Femur (tissue), 1 donor: Measurements from ENCODE around the gene NFATC3.
"Not testable (repeated sequence)": the region's sequence is repeated elsewhere in the genome, so short reads cannot be mapped to it uniquely, and the experiment has no call there.

Experiments
- DNase-seq: peaks from one replicate; pipeline ENCODE4 v3.0.0-alpha.2; 2017

NFATC3 gene

DNA sequence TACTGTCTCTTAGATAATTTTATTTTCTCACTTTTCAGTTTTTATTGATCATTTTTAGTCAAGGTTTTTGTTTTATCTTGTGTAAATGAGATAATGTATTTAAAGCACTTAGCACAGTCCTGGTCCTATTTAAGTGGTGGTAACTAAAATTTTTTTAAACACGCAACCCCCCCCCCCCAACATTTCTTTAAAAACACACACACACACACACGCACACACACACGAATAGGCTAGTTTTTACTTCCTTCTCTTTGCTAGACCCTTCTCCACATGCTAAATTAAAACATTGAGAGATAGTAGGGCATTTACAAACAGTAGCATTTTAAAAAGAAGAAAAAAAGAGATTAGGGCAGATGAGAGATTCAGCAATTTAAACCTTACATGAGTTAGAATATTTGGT lies 5.0 kb downstream of the NFATC3 start:
- no peak for DNase-seq

DNA sequence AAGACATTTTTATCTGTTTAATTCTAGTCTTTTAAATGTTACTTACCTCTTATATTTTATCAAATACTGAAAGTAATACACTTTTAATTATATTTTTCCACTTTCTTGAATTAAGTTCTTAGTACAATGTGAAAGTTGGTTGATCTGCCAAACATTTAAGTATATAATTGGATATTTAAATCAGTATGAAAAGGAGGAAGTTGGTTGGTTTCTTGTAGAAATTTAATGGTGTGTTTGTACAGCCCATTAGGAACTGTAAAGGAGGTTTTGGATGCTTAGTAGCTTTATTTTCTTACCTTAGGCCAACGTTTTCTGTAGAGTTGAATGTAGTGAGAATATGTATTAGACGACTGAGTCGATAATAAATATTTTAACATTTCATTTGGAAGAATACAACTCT lies 5.4 kb downstream of the NFATC3 start:
- no peak for DNase-seq

DNA sequence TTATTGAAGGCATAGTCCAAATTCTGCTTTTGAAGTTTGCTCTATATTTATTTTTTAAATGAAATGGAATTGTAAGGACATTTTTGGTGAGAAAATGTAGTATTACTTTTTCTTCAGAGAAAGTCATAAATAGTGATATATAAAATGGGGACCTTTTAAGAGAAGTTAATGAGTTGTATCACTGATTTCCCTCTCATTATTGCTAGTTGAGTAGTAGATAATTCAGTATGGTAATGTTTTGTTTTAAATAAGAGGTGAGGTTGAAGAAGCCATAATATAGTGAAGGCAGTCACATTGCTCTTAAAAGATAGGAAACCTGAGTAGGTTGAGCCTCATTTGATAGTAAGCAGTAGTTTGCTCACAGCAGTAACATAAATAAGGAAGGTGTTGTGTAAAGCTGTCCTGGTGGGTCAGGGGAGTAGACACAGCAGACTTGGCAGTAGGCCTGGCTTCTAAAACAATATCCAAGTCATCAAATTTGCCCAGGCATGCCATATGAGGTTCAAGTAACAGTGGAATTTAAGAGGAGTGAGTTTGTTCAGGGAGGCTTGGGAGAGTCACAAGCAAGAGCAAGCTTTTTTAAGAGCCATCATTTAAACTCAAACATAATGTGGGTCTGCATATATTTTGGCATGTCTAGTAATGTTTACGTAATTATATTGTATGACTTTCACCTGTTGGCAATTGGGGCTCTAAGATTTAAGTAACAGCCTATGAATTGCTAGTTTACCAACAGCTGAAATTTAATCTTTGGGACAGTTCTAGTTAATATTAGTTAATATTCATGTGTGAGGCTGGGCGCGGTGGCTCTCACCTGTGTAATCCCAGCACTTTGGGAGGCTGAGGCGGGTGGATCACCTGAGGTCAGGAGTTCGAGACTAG lies 6.5 kb downstream of the NFATC3 start:
- DNase-seq = no peak

DNA sequence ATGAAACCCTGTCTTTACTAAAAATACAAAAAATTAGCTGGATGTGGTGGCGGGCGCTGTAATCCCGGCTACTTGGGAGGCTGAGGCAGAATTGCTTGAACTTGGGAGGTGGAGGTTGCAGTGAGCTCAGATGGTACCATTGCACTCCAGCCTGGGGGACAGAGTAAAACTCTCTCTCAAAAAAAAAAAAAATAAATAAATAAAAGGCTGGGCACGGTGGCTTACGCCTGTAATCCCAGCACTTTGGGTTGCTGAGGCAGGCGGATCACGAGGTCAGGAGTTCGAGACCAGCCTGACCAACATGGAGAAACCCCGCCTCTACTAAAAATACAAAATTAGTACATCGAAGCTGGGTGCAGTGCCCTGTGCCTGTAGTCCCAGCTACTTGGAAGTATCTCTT lies 7.1 kb downstream of the NFATC3 start:
- DNase-seq = not testable (repeated sequence)

DNA sequence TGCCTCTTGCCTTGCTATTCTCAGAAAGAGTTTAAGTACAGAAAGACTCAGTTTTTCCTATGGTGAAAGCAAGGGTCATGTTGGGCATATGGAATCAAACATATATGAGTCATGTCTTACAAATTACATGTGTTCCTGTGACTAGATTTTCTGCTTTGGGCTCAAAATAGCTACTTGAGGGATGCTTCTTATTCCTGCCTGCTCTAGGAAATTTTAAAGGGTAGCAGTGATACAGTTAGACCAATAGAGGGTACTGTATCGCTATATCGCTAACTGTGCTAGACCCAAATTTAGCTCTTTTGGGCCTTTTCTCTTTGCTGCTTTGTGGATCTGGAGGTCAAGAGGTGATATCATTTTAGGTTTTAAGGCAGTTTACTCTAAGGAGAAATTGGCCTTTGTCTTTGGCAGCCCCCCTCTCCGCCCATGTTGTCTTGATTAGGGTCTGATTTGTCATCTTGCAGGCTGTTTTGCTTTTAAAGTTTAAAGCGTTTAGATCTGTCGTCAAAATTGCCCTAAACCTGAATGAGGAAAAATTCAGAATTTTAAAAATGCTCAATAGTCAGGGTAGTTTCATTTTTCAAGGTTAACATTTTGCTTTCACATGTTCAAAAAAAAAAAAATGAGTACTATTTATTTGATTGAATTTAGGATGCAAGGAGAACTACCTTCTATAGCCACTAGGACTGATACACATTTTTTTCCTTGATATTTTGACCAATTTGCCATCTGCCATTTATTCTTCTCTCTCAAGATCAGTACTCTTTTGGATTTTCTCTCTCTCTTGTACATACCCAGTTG lies 8.8 kb downstream of the NFATC3 start:
- no peak for DNase-seq

DNA sequence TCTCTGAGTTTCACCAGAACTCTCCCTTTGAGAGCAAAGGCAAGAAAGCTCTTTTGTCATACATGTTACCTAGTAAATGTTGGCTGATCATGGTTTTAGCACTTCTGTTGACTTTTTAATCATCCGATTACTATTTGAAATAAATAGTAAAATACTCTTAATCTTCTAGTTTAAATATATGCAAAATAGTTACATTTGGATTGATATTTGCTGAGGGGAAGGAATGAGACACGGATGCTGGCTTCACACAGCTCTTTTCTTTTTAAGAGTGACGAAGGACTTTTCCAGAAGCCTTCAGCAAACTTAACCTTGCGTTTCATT lies 9.4 kb downstream of the NFATC3 start:
- no peak for DNase-seq

DNA sequence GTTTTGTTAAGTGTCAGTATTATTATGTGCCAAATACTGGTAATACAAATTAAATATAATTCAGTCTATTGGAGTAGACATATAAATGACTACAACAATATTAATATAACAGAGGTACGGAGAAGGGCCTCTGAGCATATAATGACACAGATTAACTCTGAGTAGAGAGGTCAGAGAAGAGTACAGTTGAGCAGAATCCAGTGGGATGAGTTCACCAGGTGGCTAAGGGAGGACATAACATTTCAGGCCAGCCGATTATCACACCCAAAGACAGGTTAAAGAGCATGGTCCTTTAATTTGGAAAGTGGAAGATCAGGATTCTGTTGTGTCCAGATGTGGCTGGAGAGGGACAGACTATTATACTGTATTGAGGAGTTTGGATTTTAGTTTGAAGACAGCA lies 11.3 kb downstream of the NFATC3 start:
- no peak for DNase-seq

DNA sequence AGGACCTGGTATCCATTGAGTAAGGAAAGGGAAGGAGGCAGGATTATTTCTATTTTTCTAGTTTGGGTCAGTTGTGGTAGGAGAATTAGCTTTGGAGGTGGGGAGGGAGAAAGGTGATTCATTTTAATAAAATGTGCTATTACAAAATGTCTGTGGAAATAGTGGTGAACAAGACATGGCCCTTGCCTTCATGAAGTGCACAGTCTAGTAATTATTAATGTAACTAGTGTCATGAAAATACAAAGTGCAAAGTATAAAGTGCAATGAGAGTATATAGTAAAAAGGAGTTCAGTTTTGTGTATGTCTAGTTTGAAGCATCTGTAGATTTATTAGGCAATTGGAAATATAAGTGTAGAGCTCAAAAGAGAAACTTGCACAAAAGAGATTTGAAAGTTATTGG lies 11.9 kb downstream of the NFATC3 start:
- no peak for DNase-seq

DNA sequence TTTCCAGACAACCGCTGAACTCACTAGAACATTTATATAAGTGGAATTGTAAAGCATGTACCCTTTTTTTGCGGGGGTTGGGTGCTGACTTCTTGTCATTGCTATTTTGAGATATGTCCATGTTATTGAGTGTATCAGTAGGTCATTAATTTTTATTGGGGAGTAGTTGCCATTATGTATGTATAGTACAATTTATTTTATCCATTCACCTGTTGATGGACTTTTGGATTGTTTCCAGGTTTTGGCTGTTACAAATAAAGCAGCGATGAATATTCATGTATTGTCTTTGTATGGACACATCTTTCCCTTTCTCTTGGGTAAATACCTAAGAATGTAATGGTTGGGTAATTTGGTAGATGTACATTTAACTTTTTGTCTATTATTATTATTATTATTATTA lies 12.7 kb downstream of the NFATC3 start:
- no peak for DNase-seq

DNA sequence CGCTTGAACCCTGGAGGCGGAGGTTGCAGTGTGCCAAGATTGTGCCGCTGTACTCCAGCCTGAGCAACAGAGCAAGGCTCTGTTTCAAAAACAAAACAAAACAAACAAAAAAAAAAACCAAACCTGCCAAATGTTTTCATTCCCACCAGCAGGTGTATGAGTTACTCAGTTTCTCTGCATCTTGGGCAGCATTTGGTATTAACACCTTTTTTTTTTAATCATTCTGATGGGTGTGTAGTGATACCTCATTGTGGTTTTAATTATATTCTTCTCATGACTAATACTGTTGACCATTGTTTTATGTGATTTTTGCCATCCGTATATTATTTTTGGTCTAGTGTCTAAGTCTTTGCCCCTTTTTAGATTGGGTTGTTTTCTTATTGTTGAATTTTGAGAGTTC lies 15.3 kb downstream of the NFATC3 start:
- DNase-seq = no peak

DNA sequence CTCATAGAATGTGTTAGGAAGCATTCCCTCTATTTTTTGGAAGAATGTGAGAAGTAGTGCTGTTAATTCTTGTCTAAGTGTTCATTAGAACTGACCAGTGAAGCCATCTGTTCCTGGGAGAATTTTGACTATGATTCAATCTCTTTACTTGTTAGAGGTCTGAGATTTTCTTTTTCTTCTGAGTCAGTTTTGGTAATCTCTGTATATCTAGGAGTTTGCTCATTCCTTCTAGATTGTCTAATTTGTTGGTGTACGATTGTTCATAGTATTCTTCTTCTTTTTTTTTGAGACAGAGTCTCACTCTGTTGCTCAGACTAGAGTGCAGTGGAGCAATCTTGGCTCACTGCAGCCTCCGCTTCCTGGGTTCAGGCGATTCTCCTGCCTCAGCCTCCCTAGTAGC lies 20.4 kb downstream of the NFATC3 start:
- no peak for DNase-seq

DNA sequence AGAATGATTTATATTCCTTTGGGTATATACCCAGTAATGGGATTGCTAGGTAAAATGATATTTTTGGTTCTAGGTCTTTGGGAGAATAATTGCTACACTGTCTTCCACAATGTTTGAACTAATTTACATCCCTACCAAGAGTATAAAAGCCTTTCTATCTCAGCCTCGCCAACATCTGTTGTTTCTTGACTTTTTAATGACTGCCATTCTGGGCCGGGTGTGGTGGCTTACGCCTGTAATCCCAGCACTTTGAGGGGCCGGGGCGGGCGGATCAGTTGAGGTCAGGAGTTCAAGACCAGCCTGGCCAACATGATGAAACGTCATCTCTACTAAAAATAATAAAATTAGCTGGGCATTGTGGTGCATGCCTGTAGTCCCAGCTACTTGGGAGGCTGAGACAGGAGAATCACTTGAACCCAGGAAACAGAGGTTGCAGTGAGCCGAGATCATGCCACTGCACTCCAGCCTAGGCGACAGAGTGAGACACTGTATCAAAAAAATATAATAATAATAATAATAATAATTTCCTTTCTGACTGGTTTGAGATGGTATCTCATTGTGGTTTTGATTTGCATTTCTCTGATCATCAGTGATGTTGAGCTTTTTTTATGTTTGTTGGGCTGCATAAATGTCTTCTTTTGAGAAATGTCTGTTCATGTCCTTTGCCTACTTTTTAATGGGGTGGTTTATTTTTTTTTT lies 22.2 kb downstream of the NFATC3 start:
- not testable (repeated sequence) for DNase-seq

DNA sequence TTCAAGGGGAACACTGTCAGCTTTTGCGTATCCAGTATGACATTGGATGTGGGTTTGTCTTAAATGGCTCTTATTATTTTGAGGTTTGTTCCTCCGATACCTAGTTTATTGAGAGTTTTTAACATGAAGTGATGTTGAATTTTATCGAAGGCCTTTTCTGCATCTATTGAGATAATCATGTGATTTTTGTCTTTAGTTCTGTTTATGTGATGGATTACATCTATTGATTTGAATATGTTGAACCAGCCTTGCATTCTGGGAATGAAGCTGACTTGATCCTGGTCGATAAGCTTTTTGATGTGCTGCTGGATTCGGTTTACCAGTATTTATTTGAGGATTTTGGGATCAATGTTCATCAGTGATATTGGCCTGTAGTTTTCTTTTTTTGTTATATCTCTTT lies 24.0 kb downstream of the NFATC3 start:
- not testable (repeated sequence) for DNase-seq

DNA sequence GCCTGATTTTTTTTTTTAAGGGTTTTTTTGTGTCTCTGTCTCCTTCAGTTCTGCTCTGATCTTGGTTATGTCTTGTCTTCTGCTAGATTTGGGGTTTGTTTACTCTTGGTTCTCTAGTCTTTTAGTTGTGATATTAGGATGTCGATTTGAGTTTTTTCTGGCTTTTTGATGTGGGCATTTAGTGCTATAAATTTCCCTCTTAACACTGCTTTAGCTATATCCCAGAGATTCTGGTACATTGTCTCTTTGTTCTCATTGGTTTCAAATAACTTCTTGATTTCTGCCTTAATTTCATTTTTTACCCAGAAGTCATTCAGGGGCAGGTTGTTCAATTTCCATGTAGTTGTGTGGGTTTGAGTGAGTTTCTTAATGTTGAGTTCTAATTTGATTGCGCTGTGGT lies 25.4 kb downstream of the NFATC3 start:
- DNase-seq = not testable (repeated sequence)

DNA sequence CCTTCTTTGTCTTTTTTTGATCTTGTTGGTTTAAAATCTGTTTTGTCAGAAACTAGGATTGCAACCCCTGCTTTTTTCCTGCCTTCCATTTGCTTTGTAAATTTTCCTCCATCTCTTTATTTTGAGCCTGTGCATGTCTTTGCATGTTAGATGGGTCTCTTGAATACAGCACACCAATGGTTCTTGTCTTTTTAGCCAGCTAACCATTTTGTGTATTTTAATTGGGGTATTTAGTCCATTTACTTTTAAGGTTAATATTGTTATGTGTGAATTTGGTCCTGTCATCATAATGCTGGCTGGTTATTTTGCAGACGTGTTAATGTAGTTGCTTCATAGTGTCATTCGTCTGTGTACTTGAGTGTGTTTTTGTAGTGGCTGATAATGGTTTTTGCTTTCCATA lies 26.2 kb downstream of the NFATC3 start:
- no peak for DNase-seq

DNA sequence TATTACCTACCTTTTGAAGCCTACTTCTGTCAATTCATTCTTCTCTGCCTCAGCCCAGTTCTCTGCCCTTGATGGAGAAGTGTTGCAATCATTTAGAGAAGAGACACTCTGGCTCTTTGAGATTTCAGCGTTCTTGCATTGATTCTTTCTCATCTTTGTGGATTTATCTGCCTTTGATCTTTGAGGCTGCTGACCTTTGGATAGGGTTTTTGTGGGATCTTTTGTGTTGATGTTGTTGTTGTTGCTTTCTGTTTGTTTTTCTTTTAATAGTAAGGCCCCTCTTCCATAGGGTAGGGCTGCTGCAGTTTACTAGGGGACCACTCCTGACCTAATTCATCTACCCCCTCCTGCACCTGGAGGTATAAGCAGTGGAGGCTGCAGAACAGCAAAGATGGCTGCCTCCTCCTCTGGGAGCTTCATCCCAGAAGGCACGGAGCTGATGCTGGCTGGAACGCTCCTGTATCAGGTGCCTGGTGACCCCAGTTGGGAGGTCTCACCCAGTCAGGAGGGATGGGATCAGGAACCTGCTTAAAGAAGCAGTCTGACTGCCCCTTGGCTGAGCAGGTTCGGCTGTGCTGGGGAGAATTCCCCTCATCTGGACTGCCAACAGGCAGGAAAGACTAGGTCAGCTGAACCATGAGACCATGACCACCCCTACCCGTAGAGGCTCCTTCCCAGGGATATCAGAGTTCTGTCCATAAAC lies 28.0 kb downstream of the NFATC3 start:
- no peak for DNase-seq

DNA sequence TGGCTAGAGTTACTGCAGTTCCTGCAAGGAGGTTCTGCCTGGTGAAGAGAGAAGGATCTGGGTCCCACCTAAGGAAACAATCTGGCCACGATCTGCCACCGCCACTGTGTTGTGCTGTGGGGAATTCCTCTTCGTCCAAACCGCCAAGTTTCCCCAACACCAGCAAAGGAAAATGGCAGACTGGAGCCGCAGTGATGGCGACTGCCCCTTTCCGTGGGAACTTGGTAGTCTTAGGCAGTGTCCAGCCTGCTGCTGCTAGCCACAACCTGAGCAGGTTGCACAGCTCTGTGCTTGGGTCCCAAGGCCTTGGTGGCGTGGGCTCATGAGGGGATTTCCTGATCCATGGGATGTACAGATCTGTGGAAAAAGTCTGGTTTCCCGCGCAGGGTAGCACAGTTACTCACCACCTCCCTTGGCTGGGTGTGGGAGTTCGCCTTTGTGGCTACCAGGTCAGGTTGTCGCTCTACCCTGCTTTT lies 28.6 kb downstream of the NFATC3 start:
- DNase-seq = no peak

DNA sequence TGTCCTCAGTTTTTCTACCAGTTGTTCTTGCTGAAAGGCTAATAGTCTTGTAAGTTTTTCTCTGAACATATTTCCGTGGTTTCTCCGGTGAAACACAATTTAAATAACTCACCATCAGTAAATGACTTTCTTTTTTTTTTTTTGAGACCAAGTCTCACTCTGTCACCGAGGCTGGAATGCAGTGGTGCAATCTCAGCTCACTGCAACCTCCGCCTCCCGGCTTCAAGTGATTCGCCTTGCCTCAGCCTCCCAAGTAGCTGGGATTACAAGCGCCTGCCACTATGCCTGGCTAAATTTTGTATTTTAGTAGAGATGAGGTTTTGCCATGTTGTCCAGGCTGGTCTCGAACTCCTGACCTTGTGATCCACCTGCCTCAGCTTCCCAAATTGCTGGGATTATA lies 29.8 kb downstream of the NFATC3 start:
- not testable (repeated sequence) for DNase-seq

DNA sequence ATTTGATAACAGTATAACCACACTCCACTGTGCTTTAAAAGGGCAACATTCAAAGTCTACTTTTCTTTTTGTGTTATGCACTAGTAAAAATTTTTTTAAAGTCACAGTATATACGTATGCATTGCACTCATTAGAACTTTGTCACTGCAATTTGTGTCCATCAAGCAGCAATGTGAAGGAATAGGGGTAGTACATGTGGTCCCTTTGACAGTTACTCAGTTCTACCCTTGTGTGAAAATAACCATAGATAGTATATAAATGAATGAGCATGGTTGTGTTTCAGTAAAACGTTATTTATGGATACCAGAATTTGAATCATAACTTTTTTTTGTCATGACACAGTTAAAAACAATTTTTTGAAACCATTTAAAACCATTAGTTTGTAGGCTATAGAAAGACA lies 30.7 kb downstream of the NFATC3 start:
- no peak for DNase-seq

DNA sequence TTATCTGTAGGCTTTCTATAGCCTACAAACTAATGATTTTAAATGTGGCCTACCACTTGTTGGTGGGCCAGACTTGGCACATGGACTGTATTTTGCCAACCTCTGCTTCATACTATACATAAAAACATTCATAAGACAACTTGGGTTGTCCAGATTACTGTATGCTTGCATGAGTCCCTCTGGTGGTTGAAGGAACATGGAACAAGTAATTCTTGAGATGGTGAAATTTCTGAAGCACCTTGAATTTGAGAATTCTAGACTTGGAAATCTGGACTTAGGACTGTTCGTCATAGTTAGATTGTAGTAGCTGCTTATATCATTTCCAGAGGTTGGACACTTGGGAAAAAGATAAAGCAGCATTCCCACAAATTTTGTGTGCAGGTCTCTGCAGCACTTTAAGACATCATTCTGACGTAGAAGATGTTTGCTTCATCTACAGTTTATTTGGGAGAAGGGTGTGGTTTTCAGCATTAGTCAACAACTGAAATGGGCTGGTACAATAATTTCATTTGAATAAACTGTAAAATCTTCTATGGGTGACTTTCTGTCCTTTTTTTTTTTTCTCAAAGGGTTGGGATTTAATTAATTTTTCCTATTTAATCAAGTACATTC lies 31.2 kb downstream of the NFATC3 start:
- DNase-seq = no peak

DNA sequence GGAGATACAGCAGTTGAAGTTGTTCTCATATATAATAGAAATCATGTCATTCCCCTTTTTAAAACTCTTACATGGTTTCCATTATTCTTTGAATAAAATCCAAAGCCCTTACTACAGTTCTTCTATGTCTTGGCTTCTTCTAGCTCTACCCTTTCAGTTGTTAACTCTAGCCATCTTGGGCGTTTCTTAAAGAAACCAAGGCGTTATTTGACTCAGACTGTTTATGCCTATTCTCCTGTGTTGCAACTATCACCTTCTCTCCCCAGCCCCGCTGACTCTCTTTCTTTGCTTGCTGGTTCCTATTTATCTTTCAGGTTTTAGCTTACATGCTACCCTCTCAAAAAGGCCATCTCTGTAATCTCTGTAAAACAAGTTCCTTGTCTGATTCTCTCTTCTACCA lies 32.7 kb downstream of the NFATC3 start:
- DNase-seq = no peak

DNA sequence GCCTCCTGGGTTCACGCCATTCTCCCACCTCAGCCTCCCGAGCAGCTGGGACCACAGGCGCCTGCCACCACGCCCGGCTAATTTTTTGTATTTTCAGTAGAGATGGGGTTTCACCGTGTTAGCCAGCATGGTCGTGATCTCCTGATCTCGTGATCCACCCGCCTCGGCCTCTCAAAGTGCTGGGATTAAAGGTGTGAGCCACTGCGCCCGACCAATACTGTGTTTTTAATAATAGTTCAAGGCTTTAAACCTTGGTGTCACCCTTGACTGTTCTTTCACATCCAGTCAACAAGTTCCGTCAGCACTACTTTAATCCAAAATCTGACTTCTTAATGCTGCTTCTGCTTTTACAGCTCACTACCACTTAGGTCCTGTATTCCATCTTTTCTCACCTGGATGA lies 33.8 kb downstream of the NFATC3 start:
- not testable (repeated sequence) for DNase-seq

DNA sequence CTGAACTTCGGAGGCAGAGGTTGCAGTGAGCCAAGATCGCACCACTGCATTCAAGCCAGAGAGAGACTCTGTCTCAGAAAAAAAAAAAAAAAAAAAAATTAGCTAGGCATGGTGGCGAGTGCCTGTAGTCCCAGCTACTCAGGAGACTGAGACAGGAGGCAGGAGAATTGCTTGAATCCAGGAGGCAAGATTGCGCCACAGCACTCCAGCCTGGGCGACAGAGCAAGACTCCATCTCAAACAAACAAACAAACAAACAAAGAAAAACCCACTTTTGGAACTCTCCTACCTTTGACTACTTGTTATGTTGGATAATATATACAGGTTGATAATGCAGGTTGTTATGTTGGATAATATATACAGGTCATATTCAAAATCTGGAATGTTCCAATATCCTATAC lies 35.3 kb downstream of the NFATC3 start:
- DNase-seq = not testable (repeated sequence)
